ENCODE results near the gene RASA3. TPM values are rescaled to one million over a fixed set of nuclear protein-coding genes. Genes with fewer than 3 reads are reported as not detected.
A peak's percentile ranks its signal among the peaks of the same experiment; 100 is the strongest.

Gene RASA3
- total RNA-seq, 2 donors from 2014 or later: 39.4 to 44.1 TPM

GRCh38 chr13:113952151-113952982 is 180.1 kb downstream of the RASA3 start:
- DNase-seq (ENCODE audit: low spot score in 2 of 2) (no peak), ATAC-seq (no peak)
- Mint-ChIP-seq H3K27ac (no peak overlapping the region), H3K36me3 (peaks cover 19 to 25% of the 10 kb centered on the region in 2 donors), H3K9me3 (peaks cover 4 to 14% of the 10 kb centered on the region in 2 donors)

DNA sequence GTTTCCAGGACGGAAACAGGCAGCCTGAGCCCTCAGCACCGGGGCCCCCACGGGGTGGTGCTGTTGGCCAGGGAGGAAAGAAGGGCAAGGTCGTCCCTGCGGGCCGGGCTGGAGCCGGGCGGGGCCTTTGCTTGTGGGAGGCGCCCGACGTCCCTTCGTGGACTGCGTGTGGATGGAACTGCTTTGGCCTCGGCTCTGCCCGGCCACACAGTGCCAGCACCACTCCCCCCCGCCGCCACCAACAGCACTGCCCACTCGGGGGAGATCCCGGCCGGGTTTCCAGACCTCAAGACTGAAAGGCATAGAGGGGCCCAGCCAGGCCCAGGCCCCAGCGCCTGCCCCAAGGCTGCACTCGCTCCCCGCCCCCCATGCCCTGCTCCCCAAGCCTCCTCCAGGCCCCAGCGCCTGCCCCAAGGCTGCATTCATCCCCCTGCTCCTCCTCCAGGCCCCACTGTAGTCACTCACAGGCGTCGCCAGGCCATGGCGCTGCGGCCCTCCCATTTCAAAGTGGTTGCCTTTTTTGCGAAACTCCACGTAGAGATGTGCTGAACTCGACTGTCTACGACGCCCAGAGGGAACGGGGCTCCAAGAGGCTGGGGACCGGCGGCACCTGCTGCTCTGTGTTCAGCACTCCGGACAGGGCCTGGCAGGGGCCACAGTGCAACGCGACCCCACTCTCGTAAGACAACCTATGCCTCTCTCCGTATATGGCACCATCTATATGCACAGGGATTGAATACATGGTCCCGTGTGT is 181.0 kb downstream of the RASA3 start:
- Mint-ChIP-seq H3K27ac (no peak overlapping the region), H3K36me3 (peaks cover 19 to 21% of the 10 kb centered on the region in 2 donors), H3K9me3 (peaks cover 4 to 14% of the 10 kb centered on the region in 2 donors)
- ATAC-seq: peak; percentile 79 to 94
- DNase-seq (ENCODE audit: low spot score in 2 of 2): peak in 1 of 2 donors; percentile 65

DNA sequence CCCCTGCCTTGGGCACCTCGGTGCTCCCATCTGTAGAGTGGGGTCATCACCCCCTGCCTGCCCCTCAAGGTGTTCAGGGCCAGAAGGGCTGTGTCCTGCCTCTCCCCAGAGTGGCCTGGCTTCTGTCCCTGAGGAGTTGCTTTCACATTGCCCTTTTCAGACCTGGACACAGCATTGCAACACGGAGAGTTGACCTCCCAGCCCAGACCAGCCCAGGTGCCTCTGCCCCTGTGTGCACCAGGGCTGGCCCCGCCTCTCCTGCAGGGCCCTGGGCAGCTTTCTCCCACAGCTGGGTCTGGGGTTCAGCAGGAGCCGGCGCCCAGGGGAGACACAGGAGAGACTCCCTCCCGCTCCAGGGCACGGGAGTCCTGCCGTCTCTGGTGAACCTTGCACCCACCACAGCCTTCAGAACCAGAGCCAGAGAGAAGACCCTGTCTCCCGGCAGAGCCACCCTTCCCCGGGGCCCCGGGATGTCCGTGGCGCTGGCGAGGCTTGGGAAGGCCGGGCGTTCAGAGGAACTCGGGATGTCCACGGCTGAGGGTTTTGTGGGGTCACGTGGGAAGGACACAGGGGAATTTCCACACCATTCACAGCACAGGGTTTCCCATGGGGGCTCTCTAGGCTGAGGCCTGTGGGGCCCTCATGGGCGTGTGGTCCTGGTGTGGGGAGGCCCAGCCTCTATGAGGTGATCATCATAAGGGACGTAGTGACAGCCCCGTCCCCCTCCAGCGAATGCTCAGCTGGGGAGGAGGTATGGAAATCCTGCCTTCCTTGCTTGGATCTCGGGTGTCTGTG is 181.8 kb downstream of the RASA3 start:
- ATAC-seq: peak; percentile 32 to 42
- Mint-ChIP-seq H3K36me3 (peaks cover 13% of the 10 kb centered on the region in 2 donors), H3K27ac (no peak overlapping the region), H3K9me3 (peaks cover 0 to 8% of the 10 kb centered on the region in 2 donors)
- no peak for DNase-seq (ENCODE audit: low spot score in 2 of 2)

GRCh38 chr13:113949546-113949945 is 182.9 kb downstream of the RASA3 start:
- Mint-ChIP-seq H3K9me3 (no peaks in the 10 kb centered on the region), H3K36me3 (peaks cover 2% of the 10 kb centered on the region in 2 donors), H3K27ac (no peak overlapping the region)
- ATAC-seq (no peak), DNase-seq (ENCODE audit: low spot score in 2 of 2) (no peak)

- no peak for ATAC-seq
- H3K27ac Mint-ChIP-seq: peak overlapping the region in 1 of 2 donors; percentile 34
- no peak for DNase-seq (ENCODE audit: low spot score in 2 of 2)
- no peaks in the 10 kb centered on the region for H3K9me3 Mint-ChIP-seq
- no peaks in the 10 kb centered on the region for H3K36me3 Mint-ChIP-seq
Observed at GRCh38 chr13:113948034-113948742, 184.2 kb downstream of the RASA3 start.

- DNase-seq (ENCODE audit: low spot score in 2 of 2) (no peak), ATAC-seq (no peak)
- H3K27ac Mint-ChIP-seq: peak overlapping the region; percentile 34 to 74
- no peaks in the 10 kb centered on the region for H3K36me3 Mint-ChIP-seq
- H3K9me3 Mint-ChIP-seq: no peaks in the 10 kb centered on the region
Observed at GRCh38 chr13:113947311-113948033, 185.0 kb downstream of the RASA3 start.

GRCh38 chr13:113946409-113947181 is 185.8 kb downstream of the RASA3 start:
- H3K36me3 Mint-ChIP-seq: no peaks in the 10 kb centered on the region
- H3K27ac Mint-ChIP-seq: peak overlapping the region in 1 of 2 donors; percentile 74
- ATAC-seq (no peak), DNase-seq (ENCODE audit: low spot score in 2 of 2) (no peak)
- H3K9me3 Mint-ChIP-seq: no peaks in the 10 kb centered on the region

GRCh38 chr13:113945857-113946408 is 186.5 kb downstream of the RASA3 start:
- no peak overlapping the region for H3K27ac Mint-ChIP-seq

DNA sequence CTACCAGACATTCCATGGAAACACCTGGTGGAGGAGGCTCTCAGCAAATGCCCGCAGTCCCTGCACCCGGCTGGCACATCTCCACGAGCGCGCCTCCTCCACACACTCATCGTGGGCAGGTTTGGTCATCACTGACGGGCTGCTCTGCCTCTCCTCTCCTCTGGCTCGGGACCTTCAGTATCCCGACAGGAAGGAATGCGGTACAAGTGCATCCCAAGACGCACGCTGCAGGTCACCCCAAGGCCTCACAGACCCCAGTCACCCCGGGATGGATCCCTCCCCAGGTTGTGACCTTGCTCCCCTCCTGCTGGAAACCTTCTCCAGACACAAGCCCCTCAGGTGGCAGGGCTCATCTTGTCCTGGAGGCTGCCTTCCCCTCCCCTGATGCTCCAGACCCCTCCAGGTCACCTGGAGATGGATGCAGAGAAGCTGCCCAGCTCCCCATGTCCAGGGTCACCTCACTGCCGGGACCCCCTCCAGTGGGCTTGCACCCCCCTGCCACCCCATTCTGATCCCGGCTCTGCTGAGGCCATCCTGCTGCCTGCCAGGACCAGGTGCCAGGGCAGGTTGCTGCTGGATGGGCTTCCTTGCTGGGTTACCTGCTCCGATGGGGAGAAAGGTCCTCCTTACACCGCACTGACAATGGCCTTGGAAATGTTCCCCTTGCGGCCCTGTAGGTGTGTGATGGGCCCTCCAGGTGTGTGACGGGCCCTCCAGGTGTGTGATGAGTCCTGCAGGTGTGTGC is 188.4 kb downstream of the RASA3 start:
- Mint-ChIP-seq H3K36me3 (no peaks in the 10 kb centered on the region), H3K9me3 (no peaks in the 10 kb centered on the region), H3K27ac (no peak overlapping the region)
- DNase-seq (ENCODE audit: low spot score in 2 of 2) (no peak), ATAC-seq (no peak)

More at GRCh38 chr13:113945857-113946408, 186.5 kb downstream of the RASA3 start:
- no peak for ATAC-seq
- H3K36me3 Mint-ChIP-seq: no peaks in the 10 kb centered on the region
- no peaks in the 10 kb centered on the region for H3K9me3 Mint-ChIP-seq
- DNase-seq (ENCODE audit: low spot score in 2 of 2): no peak

GRCh38 chr13:113942591-113943103 is 189.8 kb downstream of the RASA3 start:
- DNase-seq (ENCODE audit: low spot score in 2 of 2): no peak
- Mint-ChIP-seq H3K9me3 (no peaks in the 10 kb centered on the region), H3K27ac (peak overlapping the region in 1 of 2 donors; percentile 50), H3K36me3 (no peaks in the 10 kb centered on the region)
- no peak for ATAC-seq

GRCh38 chr13:113941571-113942191 is 190.7 kb downstream of the RASA3 start:
- Mint-ChIP-seq H3K27ac (peak overlapping the region in 1 of 2 donors; percentile 79), H3K36me3 (no peaks in the 10 kb centered on the region), H3K9me3 (no peaks in the 10 kb centered on the region)
- DNase-seq (ENCODE audit: low spot score in 2 of 2): no peak
- ATAC-seq: no peak

DNA sequence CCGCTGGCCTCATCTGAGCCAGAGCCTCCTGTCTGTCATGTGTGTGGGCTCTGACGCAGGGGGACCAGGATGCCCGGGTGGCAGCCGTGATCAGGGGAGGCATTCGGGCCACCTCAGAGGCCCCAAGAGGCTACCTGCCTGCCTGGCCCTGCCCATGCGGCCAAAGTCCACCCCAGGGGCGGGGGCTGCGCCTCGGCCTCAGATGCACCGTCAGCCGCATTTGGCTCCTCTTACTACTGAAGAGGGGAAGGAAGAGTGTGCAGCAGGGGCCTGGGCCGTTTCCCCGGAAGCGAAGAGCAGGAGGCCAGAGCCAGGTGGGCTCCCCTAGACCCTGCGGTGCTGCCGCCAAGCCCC is 192.5 kb downstream of the RASA3 start:
- Mint-ChIP-seq H3K27ac (no peak overlapping the region), H3K9me3 (no peaks in the 10 kb centered on the region), H3K36me3 (no peaks in the 10 kb centered on the region)
- ATAC-seq: peak in 1 of 2 donors; percentile 14
- DNase-seq (ENCODE audit: low spot score in 2 of 2): no peak

- DNase-seq (ENCODE audit: low spot score in 2 of 2): no peak
- Mint-ChIP-seq H3K36me3 (no peaks in the 10 kb centered on the region), H3K9me3 (no peaks in the 10 kb centered on the region), H3K27ac (peak overlapping the region in 1 of 2 donors; percentile 68)
- no peak for ATAC-seq
Observed at GRCh38 chr13:113939129-113939943, 193.1 kb downstream of the RASA3 start.

Data from activated naive CD4-positive, alpha-beta T cell treated with anti-CD3 and anti-CD28 coated beads, Interleukin-2, amount 50 U/mL, for 72 hours (primary cell).